NCI-H128 (cell line): ENCODE measurements around the gene MYCL.

Experiments
- DNase-seq: peaks from one replicate; lab custom pipeline; 2025; ENCODE audit not compliant: unreplicated experiment; lab: John Stamatoyannopoulos, UW

MYCL gene, protein sequence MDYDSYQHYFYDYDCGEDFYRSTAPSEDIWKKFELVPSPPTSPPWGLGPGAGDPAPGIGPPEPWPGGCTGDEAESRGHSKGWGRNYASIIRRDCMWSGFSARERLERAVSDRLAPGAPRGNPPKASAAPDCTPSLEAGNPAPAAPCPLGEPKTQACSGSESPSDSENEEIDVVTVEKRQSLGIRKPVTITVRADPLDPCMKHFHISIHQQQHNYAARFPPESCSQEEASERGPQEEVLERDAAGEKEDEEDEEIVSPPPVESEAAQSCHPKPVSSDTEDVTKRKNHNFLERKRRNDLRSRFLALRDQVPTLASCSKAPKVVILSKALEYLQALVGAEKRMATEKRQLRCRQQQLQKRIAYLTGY

DNA sequence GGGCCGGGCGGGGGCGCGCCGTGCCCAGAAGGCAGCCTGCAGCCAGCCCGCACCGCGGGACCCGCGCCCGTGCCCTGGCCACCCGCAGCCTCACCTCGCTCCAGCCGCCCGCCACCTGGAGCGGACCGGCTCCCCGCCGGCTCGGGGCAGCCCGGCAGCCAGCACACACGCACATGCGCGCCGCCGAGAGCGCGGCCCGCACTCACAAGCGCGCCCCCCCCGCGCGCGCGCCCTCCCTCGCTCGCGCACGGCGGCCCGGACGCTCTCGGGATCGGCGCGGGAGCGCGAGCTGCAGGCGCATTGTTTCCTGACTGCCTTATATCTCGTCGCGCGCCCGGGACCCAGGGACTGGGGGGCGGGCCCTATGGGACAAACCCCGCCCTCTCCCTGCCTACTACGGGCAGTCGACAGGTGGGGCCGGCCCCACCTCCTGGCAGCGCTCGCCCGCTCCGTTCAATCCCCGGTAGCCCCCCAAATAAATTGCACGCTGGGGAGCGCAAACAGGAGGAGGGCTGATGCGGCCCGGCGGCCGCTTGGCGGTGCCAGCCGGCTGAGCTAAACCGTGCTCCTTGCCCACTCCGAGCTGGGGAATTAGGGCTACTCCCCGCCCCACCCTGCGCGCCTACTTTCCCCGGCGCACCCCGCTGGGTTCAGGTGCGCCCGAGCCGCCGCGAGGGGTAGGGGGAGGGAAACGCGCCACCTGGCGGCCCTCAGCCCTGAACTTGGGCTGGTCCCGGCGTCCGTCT, at the start of gene MYCL:
TSS of gene MYCL (minus strand) at position 204 of the 746 bp plus-strand sequence. CDS start 483 bp downstream, outside the sequence.
- peak; percentile 90 for DNase-seq

DNA sequence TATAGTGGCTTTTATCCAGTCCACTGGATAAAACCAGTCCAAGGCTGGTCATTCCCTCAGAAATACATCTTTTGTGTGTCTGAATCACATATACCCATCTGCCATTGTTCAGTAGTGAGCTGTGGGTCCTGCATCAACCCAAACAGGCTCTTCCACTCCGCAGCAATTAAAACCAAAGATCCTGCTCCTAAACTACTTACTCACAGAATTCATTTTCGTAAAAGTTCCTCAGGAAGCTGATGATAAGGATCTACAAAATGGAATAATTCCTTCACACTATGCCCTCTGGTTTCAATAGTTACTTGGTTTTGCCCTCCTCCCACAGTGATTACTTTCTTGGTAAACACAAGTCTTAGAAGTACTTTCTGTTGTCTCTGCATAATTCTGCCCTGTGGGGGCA, 48.2 kb upstream of the MYCL start:
- no peak for DNase-seq

DNA sequence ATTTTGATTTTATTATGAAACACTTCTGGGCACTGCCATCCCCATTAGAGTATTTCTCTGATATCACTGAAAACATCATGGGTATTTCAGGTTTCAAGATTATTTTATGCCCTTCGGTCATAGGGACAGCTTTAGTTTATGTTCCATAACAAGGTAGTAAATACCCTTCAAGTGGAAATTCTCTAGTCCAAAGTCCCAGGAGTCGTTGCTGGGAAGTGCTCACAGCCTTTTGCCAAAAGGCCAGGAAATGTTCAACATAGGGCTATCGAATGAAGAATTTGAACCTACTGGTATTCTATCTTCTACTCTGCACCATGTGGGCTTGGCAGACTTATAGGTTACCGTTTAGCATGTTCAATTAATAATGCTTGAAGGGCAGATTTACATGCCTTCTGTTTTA, 45.5 kb upstream of the MYCL start:
- no peak for DNase-seq

DNA sequence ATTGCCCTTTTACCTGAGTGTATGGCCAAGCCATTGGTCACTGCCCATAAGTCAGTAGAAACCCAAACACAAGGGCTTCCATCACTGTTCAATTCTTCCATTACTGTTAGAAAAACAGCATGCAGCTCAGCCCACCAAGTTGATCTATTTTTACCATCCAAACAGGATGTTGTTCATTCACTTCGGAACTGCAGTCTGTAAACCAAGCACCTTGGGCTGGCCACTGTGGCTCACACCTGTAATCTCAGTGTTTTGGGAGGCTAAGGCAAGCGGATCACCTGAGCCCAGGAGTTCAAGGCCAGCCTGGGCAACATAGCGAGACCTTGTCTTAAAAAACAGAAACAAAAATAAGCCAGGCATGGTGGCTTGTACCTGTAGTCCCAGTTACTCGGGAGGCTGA, 44.5 kb upstream of the MYCL start:
- DNase-seq, result no peak

DNA sequence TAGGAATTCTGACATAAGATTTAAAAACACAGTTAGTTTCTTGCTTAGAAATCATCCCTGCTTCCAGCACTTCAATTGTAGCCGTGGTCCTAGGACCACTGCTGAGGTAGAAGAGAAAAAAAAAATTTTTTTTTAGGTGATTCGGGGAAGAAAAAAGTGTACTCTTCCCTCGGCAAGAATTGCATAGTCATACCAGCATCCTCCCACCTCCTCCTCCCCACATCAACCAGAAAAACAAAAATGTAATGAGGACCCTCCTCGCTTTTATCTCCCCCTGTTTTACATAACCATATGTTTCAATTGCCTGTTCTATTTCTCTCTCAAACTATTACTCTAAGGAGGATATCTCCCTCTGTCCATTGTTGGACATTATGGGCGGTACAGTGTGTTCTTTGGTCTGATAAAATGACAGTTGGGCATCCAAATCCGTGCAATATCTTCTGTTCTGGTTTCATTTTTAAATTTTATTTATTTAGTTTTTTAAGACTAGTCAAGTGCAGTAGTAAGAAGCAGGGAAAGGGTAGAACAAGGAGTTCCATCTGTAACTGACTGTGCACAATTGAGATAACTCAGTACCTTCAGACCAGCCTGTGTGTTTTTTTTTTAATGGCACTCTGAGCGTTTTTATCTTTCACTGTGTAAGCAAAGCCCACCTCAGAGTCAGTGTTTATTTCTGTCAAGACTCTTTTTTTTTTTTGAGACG, 42.8 kb upstream of the MYCL start:
- no peak for DNase-seq

DNA sequence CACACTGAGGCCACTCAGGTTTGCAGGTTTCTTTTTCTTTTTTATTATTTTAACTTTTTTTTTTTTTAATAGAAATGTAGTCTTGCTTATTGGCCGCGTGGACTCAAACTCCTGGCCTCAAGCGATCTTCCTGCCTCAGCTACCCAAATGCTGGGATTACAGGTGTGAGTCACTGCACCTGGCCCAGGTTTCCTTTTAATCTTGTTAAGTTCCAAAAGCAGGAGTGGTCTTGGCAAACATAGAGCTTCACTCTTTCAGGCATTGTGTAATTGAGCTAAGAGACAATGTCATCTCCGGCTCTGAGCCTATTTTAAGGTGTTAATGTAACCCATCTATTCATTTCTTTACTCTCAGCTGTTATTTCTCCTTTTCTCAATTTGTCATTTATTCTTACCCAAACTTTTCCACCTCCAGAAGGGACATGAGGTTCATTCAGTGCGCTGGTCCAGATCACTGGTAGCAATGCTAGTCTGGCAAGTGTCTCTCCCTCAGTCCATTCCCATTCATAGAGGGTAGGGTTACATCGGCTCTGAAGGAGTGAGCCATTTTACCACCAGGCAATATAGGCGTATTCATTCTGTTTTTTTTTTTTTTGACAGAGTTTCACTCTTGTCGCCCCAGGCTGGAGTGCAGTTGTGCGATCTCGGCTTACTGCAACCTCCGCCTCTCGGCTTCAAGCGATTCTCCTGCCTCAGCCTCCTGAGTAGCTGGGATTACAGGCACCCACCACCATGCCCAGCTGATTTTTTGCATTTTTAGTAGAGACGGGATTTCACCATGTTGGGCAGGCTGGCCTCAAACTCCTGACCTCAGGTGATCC, 42.0 kb upstream of the MYCL start:
- no peak for DNase-seq

DNA sequence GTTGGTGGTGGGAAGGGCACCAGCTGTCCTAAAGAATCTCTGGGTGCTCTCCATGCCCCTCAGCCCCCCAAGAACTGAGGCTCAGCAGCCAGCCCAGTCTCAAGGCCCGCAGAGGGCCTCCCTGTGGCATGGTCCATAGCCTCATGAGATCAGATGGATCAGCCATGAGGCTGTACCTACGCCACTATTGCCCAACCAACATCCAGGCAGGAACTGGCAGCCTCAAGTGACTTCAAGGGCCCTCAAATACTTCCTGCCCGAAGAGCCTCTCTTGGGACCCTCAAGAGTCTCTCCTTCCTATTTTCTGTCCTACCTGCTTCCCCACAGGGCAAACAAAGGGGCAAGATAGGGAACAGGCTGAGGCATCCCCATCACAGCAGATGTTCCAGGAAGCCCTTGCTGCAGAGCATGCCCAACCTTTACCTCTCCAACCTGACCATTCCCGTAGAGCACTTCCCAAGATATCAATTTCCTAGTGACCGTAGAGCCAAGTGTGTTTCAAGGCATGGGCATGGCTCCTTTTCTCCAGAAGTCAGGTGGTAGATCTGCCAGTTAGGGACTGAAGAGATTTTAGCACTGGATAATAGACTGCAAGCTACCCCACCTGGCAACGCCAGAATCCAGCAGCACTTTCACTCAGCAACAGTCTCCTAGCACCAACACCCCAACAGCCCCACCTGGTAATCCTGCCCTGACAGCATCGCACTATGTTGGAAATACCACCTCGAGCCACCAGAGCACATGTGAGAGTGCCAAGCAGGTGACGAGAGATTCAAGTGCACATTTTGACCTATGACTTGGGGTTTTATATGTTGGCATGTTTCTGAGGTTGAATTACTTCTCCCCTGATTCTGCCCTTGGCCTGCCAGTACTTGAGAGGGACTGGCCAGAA, 39.5 kb upstream of the MYCL start:
- DNase-seq, result no peak

DNA sequence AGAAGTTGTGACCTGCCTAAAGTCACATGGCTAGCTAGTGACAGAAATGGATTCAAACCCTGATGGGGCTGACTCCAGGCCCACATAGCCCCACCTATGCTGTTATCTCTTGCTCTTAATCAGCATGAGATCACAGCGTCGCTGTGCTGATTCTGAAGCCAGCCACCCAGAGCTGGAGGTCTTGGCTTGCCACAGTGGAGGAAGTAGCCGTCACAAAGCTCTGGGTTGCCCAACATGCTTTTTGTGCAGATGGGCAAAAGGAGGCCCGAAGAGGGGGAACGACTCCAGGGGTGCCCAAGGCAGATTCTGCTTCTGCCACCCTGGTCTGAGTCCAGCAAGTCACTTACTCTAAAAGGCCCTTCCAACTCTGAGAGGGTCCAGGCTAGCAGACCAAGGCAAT, 38.5 kb upstream of the MYCL start:
- DNase-seq, result no peak

DNA sequence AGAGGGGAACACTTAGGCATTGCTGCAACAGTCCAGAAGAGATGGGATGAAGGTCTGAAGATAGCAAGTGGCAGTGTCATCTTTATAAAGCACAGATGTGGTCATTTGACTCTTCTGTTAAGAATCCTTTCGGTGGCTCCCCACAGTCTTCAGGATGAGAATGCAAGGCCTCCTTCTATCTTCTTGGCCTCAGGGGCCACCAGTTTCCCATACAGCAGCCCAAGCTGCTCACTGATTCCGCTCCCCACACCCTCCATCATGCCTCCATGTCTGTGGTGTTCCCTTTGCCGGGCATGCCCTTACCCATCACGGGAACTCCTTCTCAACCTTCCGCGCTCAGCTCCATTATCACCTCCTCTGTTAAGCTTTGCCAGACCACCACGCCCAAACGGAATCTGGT, 37.1 kb upstream of the MYCL start:
- DNase-seq, result no peak

DNA sequence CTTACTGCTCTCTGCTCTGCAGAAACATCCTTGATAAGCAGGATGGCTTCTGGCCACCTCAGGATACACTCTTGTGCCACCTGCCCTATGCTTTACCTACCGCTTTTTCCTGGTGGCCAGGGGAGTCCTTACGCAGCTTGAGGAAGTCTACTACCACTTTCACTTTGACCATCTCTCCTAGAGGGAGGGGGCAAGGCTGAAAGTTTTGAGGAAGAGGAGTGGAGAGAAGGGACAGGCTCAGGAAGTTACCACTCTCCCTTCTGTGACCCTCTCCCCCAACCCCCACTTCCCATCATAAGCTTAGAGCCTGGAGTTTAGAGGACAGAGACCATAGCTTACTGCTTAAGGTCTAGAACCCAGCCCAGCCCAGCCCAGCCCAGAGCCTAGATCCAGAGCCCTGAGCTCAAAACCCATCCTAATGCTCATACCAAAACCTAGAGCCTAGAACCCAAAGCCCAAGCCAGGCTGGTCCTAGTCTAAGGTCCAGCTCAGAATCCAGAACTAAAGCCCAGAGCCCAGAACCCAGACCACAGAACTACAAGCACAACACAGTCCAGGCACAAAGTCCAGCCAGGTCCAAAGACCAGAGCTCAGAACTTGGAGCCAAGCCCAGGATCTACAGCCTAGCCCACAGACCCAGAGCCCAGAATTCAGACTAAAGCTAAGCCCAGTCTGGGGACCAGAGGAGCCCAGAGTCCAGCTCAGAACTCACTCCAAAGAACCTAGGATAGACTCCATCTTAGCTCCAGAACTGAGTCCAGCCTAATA, 35.2 kb upstream of the MYCL start:
- no peak for DNase-seq

DNA sequence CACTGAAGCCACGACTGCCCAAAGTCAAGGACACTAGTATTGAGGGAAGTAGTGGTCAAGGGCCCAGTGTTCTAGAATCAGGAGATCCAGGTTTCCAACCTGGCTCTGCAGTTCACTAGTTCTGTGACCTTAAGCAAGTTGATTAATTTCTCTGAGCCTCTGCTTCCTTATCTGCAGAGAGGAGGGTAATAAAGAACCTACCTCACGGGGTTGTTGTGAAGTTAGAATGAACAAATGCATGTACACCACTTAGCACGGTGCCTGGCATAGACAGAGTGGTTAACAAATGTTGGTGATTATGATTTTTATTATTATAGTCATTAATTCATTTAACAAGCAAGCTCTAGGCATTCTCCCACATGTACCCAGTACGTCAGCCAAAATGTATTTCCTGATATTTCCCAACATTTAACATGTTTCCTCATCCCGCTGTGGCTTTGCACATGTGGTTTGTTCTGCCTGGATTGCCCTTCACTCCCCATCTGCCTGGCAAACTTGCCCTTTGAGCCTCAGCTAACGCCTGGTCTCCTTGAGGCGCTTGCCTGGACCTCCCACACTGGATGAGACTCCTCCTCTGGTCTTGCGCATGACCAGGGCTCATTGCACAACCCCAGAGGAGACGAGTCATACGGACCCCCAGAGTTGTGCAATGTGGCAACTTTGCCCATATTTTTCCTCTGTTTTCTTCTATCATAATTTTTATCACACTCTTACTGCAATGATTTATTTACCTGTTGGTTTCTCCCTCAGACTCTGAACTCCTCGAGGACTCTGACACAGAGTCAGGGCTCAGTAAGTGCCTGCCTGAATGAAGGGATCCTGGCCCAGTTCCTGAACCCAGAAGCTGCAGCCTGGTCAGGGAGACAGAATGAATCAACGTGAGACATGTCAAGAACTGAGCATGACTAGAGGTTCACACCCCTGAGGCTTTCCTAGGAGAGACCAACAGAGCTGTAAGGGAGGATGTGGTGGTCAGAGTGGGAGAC, 32.5 kb upstream of the MYCL start:
- no peak for DNase-seq

DNA sequence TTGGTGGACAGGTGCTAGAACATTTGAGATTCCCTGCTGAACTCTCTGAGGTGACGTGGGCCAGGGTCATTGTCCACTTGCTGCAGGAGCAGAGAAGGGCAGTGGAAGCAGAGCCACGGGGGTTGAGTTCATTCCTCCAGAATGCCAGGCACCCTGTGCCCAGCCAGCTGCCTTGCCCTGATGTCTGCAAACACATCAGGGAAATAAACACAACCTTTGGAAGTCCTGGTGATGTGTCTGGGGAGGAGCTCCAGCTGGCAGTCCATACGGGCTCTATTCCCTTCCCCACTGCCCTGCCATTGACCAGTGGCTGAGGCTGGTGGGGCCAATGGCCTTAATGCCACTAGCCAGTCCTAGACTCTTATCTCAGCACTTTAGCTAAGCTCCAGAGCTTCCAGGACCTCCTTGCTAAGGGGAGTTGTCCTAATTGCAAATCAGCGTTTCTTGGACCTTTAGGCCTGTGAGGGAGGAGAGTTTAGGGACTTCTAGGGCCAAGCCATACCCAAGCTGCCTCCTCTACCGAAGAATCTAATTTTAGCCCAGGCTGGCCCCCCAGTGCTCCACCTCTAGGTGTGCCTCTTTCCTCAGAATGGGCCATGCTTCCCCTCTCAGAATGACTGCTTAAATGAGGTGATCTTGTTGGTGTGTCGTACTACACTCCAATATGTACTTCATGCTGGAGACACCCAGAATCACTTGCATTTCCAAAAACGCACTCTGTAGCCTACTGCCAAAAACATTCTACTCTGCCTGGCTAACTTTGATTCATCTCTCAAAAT, 27.3 kb upstream of the MYCL start:
- DNase-seq, result no peak

DNA sequence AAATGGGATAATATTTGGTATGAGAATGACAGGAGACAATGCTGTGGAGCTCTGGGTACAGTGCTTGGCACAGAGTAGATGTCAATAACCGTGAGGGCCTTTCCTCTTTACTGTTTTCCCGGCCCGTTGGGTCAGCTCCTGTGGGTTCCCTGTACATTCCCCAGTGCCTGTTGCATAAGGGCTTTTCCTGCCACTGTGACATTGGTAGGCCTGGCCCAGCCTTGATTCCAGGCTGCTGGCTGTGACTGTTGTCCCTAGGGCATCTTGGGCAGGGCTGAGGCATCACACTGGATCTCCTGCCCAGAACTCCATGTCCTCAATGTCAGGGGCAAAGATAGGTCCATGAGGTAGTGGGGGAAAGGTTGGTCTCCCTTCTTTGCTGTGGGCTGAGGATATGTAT, 25.8 kb upstream of the MYCL start:
- no peak for DNase-seq

DNA sequence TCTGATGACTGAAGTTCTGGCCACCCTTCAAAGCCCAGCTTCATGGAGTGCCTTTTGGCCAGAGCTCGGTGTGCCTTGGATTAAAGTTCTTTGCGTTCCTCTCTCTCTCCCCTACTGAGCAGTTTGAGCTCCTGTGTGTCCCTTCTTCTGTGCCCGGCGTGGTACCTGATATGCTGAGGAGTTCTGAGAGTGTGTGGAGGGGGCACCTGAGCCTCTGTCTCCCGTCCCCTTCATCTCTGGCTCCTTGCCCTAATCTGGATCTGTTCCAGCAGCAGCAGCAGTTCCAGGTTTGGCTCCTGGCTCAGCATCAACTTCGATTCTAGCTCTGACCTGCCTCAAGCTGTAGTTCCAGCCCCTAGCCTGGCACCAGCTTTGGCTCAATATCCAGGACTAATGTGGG, 25.1 kb upstream of the MYCL start:
- DNase-seq, result no peak

DNA sequence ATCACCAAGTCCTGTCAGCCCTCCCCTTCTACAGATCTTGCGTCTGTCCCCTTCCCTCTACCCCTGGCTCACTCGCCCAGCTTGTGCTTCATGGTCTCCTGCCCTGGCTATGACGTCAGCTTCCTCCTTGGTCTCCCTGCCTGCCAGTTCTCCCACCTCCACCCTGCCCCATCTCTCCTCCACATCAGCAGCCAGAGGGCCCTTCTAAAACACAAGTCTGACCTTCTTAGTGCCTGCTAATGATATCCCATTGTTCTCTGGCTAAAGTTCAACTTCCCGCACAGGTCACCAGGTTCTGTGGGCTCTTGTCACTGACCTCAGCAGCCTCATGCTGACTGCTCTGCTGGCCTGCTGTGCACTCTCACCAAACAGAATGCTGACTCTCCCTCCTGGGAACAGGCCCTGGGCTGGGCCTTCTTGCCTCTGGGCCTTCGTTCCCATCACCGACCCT, 24.7 kb upstream of the MYCL start:
- no peak for DNase-seq

DNA sequence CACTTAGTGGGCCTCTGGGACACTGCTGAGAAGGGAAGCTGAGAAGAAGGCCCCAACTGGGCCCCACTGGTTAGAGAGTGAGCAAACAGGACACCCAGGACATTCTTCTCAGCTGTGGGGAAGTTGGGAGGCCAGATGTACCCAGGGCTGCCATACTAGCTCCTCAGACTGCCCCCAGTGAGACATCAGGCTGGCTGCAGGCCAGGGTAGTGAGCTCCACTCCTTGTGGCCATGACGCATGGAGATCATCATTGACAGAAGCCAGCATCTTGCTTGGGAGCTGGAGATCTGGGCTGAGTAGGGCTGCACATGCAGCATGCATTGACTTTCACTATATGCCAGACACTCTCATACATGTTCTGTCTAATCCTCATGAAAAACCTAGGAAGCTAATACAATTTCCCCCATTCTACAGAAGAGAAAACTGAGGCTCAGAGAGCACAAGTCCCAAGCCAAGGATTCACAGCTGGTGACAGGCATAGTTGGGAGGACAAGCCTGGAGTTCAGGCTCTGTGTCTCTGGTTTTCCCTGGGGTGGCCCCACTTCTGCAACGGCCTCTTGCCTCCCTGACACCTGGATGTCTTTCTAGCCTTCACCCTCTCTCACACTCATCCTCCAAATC, 24.1 kb upstream of the MYCL start:
- DNase-seq, result no peak

DNA sequence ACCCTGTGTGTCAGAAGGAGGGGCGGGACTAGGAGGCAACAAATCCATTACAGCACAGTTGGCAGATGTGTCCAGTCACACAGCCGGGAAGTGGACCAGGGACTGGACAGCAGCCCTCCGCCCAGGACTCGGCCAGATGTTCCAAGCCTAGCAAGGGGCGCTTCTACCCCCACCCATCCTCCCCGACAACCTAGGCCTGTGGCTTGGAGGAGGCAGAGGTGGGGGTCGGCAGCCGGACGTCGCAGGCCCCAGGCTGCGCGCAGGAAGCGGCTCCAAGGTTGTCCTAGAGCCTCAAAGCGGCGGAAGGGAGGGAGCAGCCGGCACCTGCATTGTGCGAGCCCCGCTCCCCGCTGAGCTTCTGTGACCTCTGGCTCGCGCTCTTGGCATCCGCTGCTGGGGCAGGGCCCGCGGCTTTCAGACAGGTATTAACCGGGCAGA, 20.6 kb upstream of the MYCL start:
- DNase-seq, result no peak
